Pulmonary artery endothelial cell (primary cell): ENCODE results near the gene OXCT1. TPM values are rescaled to one million over a fixed set of nuclear protein-coding genes. Genes with fewer than 3 reads are reported as not detected.

Experiments used
- DNase-seq: peaks from one replicate; pipeline ENCODE4 v3.0.0-alpha.2; 2011; ENCODE audit warnings: low read depth, low spot score
- total RNA-seq: library from RNA; depleted of rRNA; stranded (reverse); fragments of >200 nt; gene quantifications from 2 replicates; pipeline ENCODE4 v1.2.3, GENCODE V29; 2014

Gene OXCT1
- 41.8 and 43.9 TPM in 2 replicates for total RNA-seq

- DNase-seq = peak; percentile 47
Observed at GRCh38 chr5:41869724-41870626, at the start of gene OXCT1. Gene OXCT1, minus strand, starts transcription at chr5:41870425. Its CDS starts 67 bp downstream, at chr5:41870358.

- no peak for DNase-seq
Observed at GRCh38 chr5:41918105-41918504, 47.9 kb upstream of the OXCT1 start.

GRCh38 chr5:41908374-41909079 is 38.3 kb upstream of the OXCT1 start:
- DNase-seq = no peak

- no peak for DNase-seq
Observed at GRCh38 chr5:41906151-41906550, 35.9 kb upstream of the OXCT1 start.

GRCh38 chr5:41903892-41904799 is 33.9 kb upstream of the OXCT1 start, which contains the start of gene RIMOC1:
Gene RIMOC1, plus strand, starts transcription at chr5:41904344. Its CDS starts 24 bp downstream, at chr5:41904368.
- peak; percentile 99 for DNase-seq

GRCh38 chr5:41903382-41903891 is 33.2 kb upstream of the OXCT1 start:
- DNase-seq = no peak

GRCh38 chr5:41896230-41896629 is 26.0 kb upstream of the OXCT1 start:
- DNase-seq = no peak

- DNase-seq = no peak
Observed at GRCh38 chr5:41893074-41893851, 23.0 kb upstream of the OXCT1 start.

- DNase-seq = no peak
Observed at GRCh38 chr5:41892031-41892430, 21.8 kb upstream of the OXCT1 start.

GRCh38 chr5:41891066-41891707 is 21.0 kb upstream of the OXCT1 start:
- no peak for DNase-seq

GRCh38 chr5:41885286-41885685 is 15.1 kb upstream of the OXCT1 start:
- DNase-seq = no peak

- DNase-seq = no peak
Observed at GRCh38 chr5:41883936-41884335, 13.7 kb upstream of the OXCT1 start.

GRCh38 chr5:41883243-41883642 is 13.0 kb upstream of the OXCT1 start:
- no peak for DNase-seq

- DNase-seq = no peak
Observed at GRCh38 chr5:41882765-41883164, 12.5 kb upstream of the OXCT1 start.

- DNase-seq = no peak
Observed at GRCh38 chr5:41878643-41879478, 8.6 kb upstream of the OXCT1 start.

GRCh38 chr5:41878173-41878572 is 7.9 kb upstream of the OXCT1 start:
- DNase-seq = no peak

GRCh38 chr5:41877408-41877807 is 7.2 kb upstream of the OXCT1 start:
- DNase-seq = no peak

- no peak for DNase-seq
Observed at GRCh38 chr5:41876678-41877077, 6.5 kb upstream of the OXCT1 start.

- no peak for DNase-seq
Observed at GRCh38 chr5:41875121-41875520, 4.9 kb upstream of the OXCT1 start.
